Activated CD8-positive, alpha-beta memory T cell treated with anti-CD3 and anti-CD28 coated beads, Interleukin-2, amount 50 U/mL, for 1 hour (primary cell): Measurements from ENCODE around the gene ZNF324.
A peak's percentile ranks its signal among the peaks of the same experiment; 100 is the strongest.
"Not testable (repeated sequence)": the region's sequence is repeated elsewhere in the genome, so short reads cannot be mapped to it uniquely, and the experiment has no call there.

Experiments
- DNase-seq: peaks from one replicate; pipeline ENCODE4 v3.0.0-alpha.2; 2020; ENCODE audit errors: extremely low read depth

ZNF324 gene

DNA sequence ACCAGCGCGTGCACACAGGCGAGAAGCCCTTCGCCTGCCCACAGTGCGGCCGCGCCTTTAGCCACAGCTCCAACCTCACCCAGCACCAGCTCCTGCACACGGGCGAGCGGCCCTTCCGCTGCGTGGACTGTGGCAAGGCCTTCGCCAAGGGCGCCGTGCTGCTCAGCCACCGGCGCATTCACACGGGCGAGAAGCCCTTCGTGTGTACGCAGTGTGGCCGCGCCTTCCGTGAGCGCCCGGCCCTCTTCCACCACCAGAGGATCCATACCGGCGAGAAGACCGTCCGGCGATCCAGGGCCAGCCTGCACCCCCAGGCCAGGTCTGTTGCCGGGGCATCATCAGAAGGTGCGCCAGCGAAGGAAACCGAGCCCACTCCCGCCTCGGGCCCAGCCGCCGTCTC lies 4.9 kb downstream of the ZNF324 start:
- no peak for DNase-seq

DNA sequence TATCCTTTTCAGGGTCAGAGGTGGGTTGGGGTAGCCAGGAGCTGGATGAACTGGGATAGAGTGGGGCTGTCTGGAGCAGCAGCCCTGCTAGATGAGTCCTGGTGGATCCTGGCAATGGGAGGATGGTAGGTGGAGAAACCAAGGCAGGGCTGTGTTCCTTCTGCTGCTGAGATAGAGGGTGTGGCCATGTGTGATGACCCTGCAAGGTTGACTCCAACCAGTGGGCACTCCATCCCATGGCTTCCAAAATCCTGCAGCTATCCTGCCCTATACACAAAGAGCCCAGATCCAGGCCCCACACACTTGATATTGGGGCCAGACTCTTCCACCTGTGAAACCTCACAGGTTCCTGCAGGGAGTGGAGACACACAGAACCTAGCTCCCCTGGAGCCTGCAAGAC lies 6.9 kb downstream of the ZNF324 start:
- DNase-seq, result no peak

DNA sequence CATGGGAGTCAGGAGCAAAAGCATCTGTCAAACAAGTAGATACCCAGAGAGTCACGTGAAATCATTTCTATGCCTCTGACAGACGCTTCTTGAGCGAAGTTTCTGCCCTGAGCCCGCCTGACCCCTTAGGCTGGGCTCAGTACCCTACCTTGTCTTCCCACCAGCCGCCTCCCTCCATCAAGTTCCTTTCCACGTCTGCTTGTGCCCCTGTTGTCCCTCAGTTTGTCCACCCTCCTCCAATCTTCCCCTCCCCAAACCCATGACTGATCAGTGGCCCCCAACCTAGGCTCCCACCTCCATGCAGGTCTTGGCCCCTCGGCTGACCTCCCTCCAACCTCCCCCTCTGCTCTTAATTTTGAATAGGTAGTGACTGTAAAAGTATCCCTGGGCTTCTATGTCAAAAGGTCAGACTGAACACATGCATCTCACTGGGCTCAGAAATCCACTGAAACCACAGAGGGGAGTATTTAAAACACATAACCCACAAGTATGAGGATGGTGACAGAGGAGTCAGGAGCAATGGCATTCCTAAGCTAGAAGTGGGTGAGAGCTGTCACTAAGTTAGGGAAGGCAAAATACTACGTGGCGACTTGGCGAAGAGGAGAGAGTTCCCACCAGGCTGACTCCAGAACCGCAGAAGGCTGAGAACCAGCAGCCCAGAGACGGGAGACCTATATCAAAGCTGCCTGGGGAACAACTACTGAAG lies 7.6 kb downstream of the ZNF324 start:
- no peak for DNase-seq

DNA sequence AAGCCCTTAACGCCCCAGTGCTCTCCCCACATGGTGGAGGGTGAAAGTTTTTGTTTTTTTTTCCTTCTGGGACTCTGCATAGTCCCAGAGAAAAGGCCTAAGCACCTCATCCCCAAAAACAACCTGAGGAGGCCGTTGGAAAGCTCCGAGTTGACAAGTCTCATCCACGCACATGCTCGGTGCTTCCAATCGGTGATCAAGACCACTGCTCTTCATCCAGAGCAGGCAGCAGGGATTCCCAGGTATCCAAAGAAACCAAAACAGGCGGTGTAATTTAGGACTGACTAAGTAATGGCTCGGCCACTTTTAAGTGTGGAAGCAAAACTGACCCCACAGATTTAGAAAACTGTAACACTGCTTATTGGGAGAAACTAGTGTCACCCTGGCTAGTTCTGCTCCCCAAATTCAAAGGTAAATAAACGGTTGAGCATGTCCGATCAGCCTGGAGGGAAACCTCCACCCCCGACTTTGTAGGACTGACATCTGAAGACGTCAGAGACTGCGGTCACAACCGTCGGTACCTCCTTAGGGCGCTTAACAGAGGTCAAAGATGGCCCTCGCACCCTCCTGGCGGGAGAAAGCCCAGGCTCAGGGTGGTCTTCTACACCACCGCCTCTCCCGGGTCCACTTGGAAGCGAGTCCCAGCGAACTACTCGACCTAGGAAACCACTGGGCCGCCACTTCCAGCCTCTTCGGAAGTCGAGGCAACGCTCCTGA lies 8.3 kb downstream of the ZNF324 start:
- DNase-seq, result no peak

DNA sequence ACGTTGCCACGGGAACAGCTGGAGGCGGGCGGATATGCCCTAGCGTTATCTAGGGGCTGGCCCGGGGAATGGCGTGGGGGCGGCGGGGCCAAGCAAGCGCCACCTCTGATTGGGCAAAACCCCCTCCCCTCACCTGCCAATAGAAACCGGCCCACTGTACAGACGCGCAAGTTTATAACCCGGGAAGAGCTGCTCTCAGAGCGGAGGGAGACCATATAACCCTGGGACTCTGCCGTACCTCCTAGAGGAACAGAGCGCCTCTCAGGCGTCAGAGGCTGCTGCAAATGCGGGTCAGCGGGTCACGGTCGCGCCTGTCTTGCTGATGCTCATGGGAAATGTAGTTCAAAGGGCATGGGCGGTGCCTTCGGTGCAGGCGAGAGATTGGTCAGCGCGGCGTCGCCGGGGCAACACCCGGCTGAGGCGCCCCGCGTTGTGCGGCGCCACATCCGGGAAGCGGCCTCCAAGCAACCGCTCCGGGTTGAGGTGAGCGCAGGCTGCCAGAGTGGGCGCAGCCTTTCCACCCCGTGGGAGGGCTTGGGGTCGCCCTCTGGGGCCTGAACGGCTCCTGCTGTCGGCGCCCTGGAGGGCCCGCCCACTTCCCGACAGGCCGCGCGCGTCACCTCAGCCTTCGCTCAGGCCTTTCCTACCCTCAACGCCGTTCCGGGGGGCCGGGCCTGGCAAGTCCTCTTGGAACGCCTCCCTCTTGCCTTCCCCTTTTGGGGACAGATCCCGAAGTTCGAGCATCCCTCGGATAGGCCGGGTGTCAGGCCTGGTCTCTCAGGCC lies 9.0 kb downstream of the ZNF324 start, which contains the start of gene ZNF446:
Gene ZNF446, plus strand, starts transcription at position 639 of the 784 bp plus-strand sequence. CDS start 867 bp downstream, outside the sequence.
- peak; percentile 91 for DNase-seq

DNA sequence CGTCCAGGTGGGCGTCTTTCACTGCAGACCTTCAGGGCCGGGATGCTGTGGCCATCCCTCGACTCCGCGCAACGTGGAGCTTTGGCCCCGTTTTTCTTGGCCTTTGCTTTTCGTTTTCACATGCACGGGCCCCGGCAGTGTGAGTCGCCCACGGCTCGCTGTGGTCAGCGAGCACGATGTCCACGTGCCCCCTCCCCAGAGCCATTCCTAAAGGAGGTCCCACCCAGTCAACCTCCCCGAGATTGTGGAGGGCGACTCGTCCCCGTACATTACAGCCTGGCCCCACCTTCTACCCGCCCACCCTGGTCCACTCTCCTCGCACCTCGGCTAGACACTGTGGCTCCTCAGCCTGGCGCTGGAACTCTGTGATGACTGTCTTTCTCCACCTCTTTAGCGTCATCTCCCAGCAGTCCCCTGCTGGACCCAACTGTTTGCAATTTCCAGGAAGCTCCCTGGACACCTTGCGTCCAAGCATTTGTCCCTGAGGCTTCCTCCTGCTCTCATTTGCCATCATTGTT lies 9.7 kb downstream of the ZNF324 start:
- no peak for DNase-seq

DNA sequence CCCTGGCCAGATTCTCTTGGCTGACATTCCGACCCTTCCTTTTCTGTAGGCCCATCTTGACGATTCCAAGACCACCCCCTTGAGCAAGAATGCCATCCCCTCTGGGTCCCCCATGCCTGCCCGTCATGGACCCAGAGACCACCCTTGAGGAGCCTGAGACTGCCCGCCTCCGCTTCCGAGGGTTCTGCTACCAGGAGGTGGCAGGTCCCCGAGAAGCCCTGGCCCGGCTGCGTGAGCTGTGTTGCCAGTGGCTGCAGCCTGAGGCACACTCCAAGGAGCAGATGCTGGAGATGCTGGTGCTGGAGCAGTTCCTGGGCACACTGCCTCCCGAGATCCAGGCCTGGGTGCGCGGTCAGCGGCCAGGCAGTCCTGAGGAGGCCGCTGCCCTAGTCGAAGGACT lies 10.2 kb downstream of the ZNF324 start:
- no peak for DNase-seq

DNA sequence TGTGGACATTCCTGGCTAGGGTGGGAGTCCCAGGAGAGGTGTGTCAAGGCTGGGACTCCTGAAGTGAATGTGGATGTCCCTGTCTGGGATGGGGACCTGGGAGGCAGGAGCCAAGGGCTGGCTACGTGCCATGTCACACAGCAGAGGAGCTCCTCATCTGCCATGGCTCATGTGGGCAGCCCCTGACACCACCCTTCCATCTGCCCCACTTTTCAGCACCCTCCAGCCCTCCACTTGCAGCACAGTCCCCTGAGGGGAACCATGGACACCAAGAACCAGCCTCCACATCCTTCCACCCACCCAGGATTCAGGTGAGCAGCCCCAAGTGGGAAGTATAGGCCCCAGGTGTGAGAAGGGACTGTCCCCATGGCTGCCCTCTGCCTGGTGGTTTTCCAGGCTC lies 11.0 kb downstream of the ZNF324 start:
- no peak for DNase-seq

DNA sequence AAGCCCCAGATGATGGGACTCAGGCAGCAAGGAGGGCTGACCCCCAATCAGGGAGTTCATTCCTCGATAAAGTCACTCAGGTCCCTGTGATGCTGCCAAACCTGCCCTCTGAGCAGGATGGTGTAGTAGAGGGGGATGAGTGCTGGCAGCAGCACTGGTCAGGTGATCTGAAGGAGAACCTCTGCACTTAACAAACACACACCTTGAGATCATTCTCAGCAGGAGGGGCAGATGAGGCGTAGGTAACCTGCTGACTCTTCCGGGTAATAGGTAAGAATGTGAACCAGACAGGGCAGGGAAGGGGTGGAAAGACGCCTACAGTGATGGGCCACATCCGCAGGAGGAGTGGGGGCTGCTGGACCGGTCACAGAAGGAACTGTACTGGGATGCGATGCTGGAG lies 12.4 kb downstream of the ZNF324 start:
- no peak for DNase-seq

DNA sequence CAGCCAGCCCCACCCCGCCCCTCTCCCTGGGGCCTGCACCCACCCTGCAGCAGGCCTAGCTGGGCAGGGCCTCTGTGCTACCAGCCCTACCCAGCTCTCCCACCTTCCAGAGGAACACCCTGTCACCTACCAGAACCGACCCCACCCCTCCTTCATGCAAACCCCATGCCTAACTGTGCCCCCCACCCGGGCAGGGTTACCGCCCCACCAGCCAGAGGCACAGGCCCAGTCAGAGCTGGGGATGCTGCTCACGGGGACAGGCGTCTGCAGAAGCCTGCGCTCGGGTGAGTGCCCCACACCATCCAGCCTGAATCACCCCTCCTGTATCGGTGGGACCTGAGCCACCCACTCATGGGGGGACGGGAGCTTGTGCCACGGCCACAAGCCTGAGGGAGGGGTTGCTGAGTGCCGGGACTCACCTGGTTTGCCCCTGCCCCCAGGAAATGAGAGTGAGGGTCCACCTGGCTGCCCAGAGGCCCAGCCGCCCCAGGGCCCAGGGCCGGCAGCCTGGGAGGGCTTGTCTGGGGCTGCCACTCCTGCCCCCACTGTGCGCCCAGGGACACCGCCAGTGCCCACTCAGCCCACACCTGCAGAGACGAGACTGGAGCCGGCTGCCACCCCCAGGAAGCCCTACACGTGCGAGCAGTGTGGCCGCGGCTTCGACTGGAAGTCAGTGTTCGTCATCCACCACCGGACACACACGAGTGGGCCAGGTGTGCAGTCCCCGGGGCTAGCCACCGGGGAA lies 13.0 kb downstream of the ZNF324 start:
- no peak for DNase-seq

DNA sequence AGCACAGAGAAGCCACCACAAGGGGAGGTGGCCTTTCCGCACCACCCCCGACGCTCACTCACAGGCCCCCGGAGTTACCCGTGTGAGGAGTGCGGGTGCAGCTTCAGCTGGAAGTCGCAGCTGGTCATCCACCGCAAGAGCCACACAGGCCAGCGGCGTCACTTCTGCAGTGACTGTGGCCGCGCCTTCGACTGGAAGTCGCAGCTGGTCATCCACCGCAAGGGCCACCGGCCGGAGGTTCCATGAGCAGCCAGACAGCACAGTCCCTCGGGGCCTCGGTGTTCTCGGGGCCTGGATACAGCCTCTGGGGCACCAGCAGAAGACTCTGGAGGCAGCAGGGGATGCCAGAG lies 13.6 kb downstream of the ZNF324 start:
- DNase-seq, result no peak

DNA sequence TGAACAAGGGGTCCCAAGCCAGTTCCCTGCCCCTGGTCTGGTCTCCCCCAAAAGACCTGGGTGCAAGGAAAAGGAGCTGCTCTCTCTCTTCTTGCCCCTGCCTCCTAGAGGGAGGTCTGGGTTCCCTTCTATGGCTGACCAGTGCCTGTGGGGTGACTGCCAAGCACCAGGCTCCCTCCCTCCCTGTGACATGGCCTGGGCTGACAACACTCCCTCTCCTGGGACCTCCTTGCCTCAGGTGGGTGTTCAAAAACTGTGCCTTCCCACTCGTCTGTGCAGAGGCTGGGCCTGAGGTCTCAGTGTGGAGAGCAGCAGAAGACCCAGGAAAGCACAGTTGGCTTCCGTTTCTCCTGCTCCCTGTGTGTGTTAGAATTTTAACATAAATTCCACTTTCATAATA lies 14.0 kb downstream of the ZNF324 start:
- no peak for DNase-seq

DNA sequence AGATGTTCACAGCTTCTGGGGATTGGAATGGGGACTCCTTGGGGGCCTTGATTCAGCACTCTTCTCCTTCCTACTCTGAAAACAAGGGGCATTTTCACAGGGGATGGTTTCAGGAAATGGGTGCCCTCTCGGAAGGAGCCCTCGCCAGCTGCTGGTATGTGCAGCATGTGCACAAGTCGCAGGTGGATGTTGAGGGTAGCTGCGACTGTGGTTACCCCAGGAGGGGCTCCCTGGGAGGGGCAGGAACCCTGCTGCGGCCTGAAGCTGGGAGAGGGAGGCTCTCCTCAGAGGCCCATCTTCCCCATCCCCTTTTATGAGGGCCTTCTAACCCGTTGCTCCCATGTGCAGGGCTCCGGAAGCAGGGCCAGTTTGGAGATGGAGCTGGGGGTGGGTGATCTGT lies 15.5 kb downstream of the ZNF324 start:
- DNase-seq, result no peak

DNA sequence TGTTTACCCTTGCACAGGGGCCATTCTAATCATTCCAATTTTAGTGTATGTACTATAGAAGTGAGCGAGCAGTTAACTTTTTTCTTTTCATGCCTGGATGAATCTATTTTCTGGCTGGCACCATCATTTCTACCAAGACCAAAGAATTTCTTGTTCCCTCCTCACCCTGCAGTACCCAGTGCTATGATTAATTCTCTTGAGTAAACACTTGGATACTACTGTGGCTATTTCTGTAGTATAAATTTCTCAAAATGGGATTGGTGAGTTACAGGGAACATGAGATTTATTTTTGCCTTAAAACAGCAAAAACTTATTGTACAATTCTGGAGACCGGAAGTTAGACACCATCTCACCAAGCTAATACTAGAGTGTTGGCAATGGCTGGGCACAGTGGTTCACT lies 16.9 kb downstream of the ZNF324 start:
- DNase-seq, result no peak

DNA sequence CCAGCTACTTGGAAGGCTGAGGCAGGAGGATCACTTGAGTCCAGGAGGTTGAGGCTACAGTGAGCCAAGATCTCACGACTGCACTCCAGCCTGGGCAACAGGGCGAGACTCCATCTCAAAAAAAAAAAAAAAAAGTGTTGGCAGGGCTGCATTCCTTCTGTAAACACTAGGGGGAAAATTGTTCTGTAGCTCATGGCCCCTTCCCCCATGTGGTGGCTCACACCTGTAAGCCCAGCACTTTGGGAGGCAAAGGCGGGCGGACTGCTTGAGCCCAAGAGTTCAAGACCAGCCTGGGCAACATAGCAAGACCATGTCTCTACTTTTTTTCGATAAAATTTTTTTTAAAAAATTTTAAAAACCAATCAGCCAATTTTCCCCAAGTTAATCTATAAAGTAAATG lies 17.5 kb downstream of the ZNF324 start:
- DNase-seq, result not testable (repeated sequence)

DNA sequence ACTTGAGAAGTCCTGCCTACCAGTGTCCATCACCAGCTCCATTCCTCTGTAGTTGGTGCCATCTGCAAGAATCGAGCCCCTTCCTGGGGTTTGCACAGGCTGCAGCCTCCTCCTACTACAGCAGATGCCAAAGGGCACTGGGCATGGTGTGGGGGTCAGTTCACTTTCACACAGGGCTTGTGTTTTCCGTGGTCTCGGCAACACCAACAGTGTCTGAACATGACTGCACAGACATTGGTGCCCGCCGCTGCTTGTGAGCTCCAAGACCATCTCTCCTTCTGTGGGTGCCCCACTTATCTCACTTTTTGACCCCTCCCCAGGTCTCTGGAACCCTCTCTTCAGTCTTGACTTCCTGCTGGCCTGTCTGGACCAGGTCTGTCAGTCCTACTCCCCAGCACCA lies 24.5 kb downstream of the ZNF324 start:
- no peak for DNase-seq

DNA sequence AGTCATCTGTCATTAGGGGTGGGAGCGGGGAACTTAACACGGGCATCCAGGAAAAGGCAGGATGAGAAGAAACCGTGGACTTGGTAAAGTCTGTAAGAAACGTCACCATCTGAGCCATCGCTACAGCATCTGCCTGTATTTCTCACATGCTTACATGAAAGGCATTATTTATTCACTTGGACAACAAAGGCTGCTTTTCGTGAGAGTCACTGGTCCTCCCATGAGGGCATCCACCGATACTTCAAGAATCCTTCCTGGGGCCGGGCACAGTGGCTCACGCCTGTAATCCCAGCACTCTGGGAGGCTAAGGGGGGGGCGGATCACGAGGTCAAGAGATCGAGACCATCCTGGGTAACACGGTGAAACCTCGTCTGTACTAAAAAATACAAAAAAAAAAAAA lies 25.4 kb downstream of the ZNF324 start:
- no peak for DNase-seq

DNA sequence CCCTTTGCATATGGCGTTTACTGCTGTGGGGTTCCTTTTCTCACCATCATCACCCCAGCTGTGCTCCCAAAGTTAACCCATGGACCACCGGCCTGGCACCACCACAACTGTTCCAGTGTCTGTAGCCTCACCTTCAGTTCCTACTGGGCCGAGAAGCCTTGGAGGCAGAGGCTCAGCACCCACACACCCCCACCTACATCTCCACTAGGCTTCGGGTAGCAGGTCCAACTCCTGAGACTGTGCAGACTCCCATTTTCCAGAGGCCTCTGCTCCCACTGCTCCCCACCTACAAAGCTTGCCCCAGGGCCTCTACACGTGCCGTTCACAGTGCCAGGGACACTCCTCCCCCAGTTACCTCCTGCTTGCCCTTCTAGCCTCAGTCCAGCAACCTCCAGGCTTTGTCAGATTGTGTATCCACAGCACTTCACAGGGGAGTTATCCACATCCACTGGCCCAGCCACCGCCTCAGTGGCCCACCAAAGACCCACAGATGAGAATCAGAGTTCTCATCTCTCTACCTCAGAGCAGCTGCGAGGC lies 30.8 kb downstream of the ZNF324 start:
- no peak for DNase-seq

DNA sequence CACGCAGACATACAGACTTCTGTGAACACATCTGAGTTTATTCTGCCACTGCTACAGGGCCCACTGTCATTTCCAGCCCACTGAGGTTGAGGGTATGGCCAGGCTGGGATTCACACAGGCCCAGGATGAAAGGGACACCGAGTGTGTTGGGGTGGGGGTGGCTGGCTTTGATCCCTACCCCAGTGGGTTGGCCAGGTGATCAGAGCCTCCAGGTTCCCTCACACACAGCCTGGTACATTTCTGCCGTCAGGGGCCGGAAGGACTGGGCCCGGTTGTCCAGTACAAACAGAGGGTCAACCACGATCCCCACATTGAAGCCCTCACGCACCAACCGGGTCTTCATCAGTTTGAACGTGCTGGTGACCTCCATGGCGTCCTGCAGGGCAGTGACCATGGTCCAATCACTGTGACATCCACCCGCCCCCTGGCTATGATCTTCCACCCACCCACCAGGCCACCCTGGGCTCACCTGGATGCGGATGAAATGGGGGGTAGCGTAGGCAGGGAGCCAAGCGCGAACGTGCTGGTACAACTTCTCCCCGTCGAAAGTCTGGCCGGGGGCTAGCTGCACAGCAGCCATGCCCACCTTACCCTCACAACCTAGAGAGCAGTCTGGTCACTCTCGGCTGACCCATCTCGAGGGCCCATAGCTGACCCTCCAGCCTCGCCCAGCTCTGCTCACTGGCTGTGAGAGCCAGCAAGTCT lies 31.6 kb downstream of the ZNF324 start:
- no peak for DNase-seq

DNA sequence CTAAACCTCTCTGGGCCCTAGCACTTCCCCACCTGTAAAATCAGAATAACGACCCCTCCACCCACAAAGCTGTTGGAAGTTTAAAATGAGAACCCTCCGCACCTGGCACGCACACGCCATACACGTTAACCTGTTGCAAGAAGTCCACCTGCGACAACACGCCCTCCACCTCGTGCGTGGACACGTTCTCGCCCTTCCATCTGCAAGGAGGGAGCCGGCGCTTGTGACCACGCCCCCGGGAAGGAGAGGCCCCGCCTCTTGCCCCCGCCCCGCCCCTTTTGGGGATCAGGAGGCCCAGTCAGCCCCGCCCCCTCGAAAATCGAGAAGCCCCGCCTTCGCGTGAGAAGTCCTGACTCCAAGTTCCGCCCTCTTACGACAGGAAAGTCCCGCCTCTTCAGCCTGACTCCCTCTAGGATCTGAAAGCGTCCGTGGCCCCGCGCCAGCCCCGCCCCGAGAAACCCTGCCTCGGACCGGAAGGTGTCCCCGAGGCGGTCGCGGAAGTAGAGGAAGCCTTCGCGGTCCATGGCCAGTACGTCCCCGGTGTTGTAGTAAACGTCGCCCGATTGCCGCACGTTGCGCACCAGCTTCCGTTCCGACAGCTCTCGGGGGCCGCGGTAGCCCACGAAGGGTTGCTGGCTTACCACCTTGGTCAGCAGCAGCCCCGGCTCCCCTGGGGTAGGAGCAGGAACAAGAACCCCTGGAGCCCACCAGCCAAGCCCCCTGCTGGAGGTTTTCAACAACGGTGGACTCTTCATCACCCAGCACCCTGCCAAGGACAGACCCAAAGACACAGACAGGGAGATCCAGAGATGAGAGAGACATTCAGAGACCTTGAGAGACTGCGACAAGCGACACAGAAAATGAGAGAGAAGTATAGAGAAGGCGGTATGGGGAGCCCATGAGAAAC lies 32.4 kb downstream of the ZNF324 start:
- peak; percentile 86 for DNase-seq
